ENCODE measurements around the gene DCLK2.

Gene DCLK2

DNA sequence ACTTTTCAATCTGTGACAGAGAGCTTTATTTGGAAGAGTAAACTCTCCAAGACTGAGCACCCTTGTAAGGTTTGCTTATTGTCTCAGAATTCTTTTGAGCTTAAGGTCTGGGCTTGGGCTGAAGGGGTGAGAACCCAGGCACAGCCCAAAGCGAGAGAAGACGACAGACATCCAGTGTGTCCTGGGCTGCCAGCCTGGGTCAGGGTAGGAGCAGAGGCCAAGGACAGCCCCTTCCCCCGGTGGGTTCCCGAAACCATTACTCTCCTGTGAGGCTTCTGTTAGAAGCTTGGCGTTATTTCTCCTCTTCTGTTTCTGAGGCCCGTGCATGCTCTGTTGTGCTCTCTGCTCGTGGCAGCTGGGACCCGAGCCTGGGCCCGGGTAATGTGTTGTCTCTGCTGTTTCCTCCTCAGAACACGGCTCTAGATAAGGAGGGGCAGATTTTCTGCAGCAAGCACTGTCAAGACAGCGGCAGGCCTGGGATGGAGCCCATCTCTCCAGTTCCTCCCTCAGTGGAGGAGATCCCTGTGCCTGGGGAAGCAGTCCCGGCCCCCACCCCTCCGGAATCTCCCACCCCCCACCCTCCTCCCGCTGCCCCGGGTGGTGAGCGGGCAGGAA is 177.5 kb downstream of the DCLK2 start:
- peaks cover 13% of the 10 kb centered on the region for H3K27me3 Mint-ChIP-seq (ENCODE audit: low read depth)
- no peak for TF ChIP-seq CTCF (IDR thresholded peaks at IDR 0.05; ENCODE audit: unreplicated experiment in 3 of 3)
- no peaks in the 10 kb centered on the region for H3K9me3 Mint-ChIP-seq
- H3K4me3 Mint-ChIP-seq = no peak overlapping the region
- peak overlapping the region in 1 of 3 experiments; percentile 74 for H3K27ac Mint-ChIP-seq
- H3K36me3 Mint-ChIP-seq (ENCODE audit: low read depth) = peaks cover 35% of the 10 kb centered on the region
- peaks cover 28% of the 10 kb centered on the region for H3K4me1 Mint-ChIP-seq

GRCh38 chr4:150256225-150256620 is 178.0 kb downstream of the DCLK2 start:
- H3K4me1 Mint-ChIP-seq = peaks cover 28% of the 10 kb centered on the region
- peaks cover 38% of the 10 kb centered on the region for H3K36me3 Mint-ChIP-seq (ENCODE audit: low read depth)
- H3K27ac Mint-ChIP-seq = peak overlapping the region in 1 of 3 experiments; percentile 36
- no peaks in the 10 kb centered on the region for H3K9me3 Mint-ChIP-seq
- no peak overlapping the region for H3K4me3 Mint-ChIP-seq
- peaks cover 13% of the 10 kb centered on the region for H3K27me3 Mint-ChIP-seq (ENCODE audit: low read depth)
- no peak for TF ChIP-seq CTCF (IDR thresholded peaks at IDR 0.05; ENCODE audit: unreplicated experiment in 3 of 3)

DNA sequence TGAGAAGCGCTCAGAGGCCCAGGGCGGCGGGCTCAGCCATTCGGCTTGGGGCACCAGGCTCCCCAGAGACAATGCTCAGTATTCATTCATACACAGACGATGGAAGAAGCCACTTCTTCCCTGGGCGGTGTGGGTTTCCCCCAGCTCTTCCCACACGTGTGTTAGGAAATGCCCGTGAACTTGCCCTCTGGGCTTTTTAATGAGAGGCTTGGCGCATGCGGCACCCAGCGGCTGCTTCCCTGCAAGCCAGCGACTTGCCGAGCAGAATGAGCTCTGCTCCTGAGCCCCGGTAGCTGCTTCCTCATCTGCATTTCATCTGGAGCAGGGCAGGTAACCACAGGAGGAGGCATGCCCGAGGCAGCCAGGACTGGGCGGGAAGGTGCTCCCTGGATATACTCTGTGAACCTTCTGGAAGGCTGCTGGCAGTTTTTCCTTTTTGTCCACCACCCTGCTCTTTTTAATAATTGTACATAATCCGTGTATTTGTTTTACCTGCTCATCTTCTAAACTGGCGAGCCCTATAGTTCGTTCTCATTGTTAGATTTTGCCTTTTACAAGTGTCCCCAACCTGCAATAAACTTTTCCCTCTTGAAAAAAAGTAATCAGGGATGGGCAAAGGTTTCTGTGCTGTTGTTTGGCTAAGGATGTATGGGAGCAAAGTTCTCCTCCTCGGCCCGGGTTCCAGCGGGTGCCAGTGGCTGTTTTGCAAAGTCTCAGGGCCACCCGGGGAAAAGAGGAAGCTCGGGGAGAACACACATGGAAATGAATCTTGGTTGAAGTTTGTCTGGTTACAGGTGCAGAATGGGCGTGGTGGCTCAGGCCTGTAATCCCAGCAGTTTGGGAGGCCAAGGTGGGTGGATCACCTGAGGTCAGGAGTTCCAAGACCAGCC is 178.8 kb downstream of the DCLK2 start:
- Mint-ChIP-seq H3K27me3 (ENCODE audit: low read depth) (peaks cover 13% of the 10 kb centered on the region), H3K4me1 (peaks cover 25% of the 10 kb centered on the region), H3K27ac (peak overlapping the region in 1 of 3 experiments; percentile 36), H3K36me3 (ENCODE audit: low read depth) (peaks cover 36% of the 10 kb centered on the region), H3K4me3 (no peak overlapping the region), H3K9me3 (no peaks in the 10 kb centered on the region)
- TF ChIP-seq CTCF (IDR thresholded peaks at IDR 0.05; ENCODE audit: unreplicated experiment in 3 of 3) = no peak

DNA sequence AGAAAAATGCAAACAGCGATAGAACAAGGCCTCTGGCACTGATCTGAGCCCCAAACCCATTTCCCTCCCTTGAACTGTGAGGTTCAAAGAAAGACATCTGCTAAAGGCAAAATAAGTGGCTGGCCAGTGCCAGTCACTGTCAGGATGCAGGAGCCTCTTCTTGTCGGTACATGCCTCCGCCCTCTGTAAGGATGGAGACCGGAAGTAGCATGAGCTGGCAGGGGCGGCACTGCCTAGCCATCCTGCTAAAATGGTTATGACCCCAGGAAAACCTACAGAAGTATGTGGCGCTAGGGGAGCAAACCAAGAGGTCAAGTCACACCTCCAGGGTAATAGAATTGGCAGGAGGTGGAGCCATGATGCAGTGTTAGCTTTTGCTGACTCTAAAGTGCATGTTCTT is 180.3 kb downstream of the DCLK2 start:
- no peak for TF ChIP-seq CTCF (IDR thresholded peaks at IDR 0.05; ENCODE audit: unreplicated experiment in 3 of 3)
- no peak overlapping the region for H3K27ac Mint-ChIP-seq
- no peak overlapping the region for H3K4me3 Mint-ChIP-seq
- H3K27me3 Mint-ChIP-seq (ENCODE audit: low read depth) = peaks cover 13% of the 10 kb centered on the region
- H3K36me3 Mint-ChIP-seq (ENCODE audit: low read depth) = peaks cover 41% of the 10 kb centered on the region
- H3K4me1 Mint-ChIP-seq = peaks cover 22% of the 10 kb centered on the region
- no peaks in the 10 kb centered on the region for H3K9me3 Mint-ChIP-seq

GRCh38 chr4:150259861-150260567 is 181.8 kb downstream of the DCLK2 start:
- H3K27me3 Mint-ChIP-seq (ENCODE audit: low read depth) = peaks cover 13% of the 10 kb centered on the region
- no peak for TF ChIP-seq CTCF (IDR thresholded peaks at IDR 0.05; ENCODE audit: unreplicated experiment in 3 of 3)
- peaks cover 22% of the 10 kb centered on the region for H3K4me1 Mint-ChIP-seq
- no peak overlapping the region for H3K4me3 Mint-ChIP-seq
- H3K36me3 Mint-ChIP-seq (ENCODE audit: low read depth) = peaks cover 40% of the 10 kb centered on the region
- H3K27ac Mint-ChIP-seq = peak overlapping the region in 2 of 3 experiments; percentile 40 to 44
- no peaks in the 10 kb centered on the region for H3K9me3 Mint-ChIP-seq
